ENCODE results near the gene PHLDA3.
"Not testable (repeated sequence)": the region's sequence is repeated elsewhere in the genome, so short reads cannot be mapped to it uniquely, and the experiment has no call there.

- not testable (repeated sequence) for TF ChIP-seq CTCF, POLR2A (IDR thresholded peaks at IDR 0.05)
Measured at GRCh38 chr1:201478666-201479065, 9.7 kb upstream of the PHLDA3 start.
